B cell (primary cell): ENCODE results near the gene TTC28. TPM values are rescaled to one million over a fixed set of nuclear protein-coding genes. Genes with fewer than 3 reads are reported as not detected.

Experiments used
- ATAC-seq: fragments of 200-7000 bp; cut with Tn5 transposase; one replicate; pipeline ENCODE4 v1.10.0; 2021; ENCODE audit warnings: low read depth, mild to moderate bottlenecking, moderate number of reproducible peaks, moderate library complexity
- CTCF ChIA-PET: fragments of 350-600 bp; sonication (Branson Sonifier 250); formaldehyde crosslinking; loops from one replicate; lab custom pipeline; 2021; ENCODE audit warnings: antibody characterized with exemption, inconsistent platforms; lab: Charles Lee
- POLR2A ChIA-PET: fragments of 350-600 bp; sonication (Branson Sonifier 250); formaldehyde crosslinking; loops from one replicate; lab custom pipeline; 2021; ENCODE audit warnings: antibody characterized with exemption; lab: Charles Lee
- DNase-seq: peaks from one replicate; pipeline ENCODE4 v3.0.0; 2013
- H2AFZ ChIP-seq: 2 replicates; pipeline ENCODE4 v1.6.1; 2012; ENCODE audit warnings: mild to moderate bottlenecking, low read depth, low read length; ENCODE audit not compliant: insufficient read depth, poor library complexity, severe bottlenecking
- H3K27ac ChIP-seq, 2 donors: 1 replicate in 1 of 2; 2 replicates in 1 of 2; pipeline ENCODE4 v1.5.1; 2012 to 2013; ENCODE audit warnings: low read length in 2 of 2, mild to moderate bottlenecking in 2 of 2, moderate library complexity in 1 of 2
- H3K27me3 ChIP-seq, 4 experiments: fragments of 200-600 bp in 1 of 4; sonication (generic) in 1 of 4; replicated peaks in 1 of 4; 1 replicate in 2 of 4; 2 replicates in 2 of 4; pipeline versions ENCODE4 v1.6.1 to v1.7.0; 2013 to 2016; ENCODE audit warnings: low read length in 3 of 4, mild to moderate bottlenecking in 2 of 4, mixed read lengths in 1 of 4, moderate library complexity in 1 of 4; ENCODE audit not compliant: insufficient read depth in 4 of 4, control insufficient read depth in 3 of 4; ENCODE audit errors: control extremely low read depth in 1 of 4
- H3K36me3 ChIP-seq, 2 experiments: replicated peaks in 1 of 2; 1 replicate in 1 of 2; 2 replicates in 1 of 2; pipeline versions ENCODE4 v1.6.1 to v1.7.1; 2013; ENCODE audit warnings: low read length in 1 of 2; ENCODE audit not compliant: insufficient read depth in 2 of 2, control insufficient read depth in 1 of 2; ENCODE audit errors: control extremely low read depth in 1 of 2, extremely low read depth in 1 of 2
- H3K4me1 ChIP-seq, 2 donors: fragments of 200-600 bp in 1 of 2; sonication (generic) in 1 of 2; 1 replicate in 1 of 2; 2 replicates in 1 of 2; pipeline versions ENCODE4 v1.5.1 to v1.6.1; 2013 to 2017; ENCODE audit warnings: low read length in 2 of 2; ENCODE audit not compliant: control insufficient read depth in 2 of 2, insufficient read depth in 2 of 2
- H3K4me2 ChIP-seq: replicated peaks from 2 replicates; pipeline ENCODE3; 2012; ENCODE audit warnings: mild to moderate bottlenecking, low read depth, low read length; ENCODE audit not compliant: poor library complexity, severe bottlenecking
- H3K4me3 ChIP-seq, 5 experiments: fragments of 200-600 bp in 1 of 5; sonication (generic) in 1 of 5; 1 replicate in 3 of 5; 2 replicates in 2 of 5; pipeline versions ENCODE4 v1.5.1 to v1.7.0; 2011 to 2016; ENCODE audit warnings: low read length in 4 of 5, mild to moderate bottlenecking in 4 of 5, low read depth in 2 of 5, control low read depth in 1 of 5, moderate library complexity in 1 of 5; ENCODE audit not compliant: insufficient read depth in 1 of 5; ENCODE audit errors: control extremely low read depth in 1 of 5, extremely low read depth in 1 of 5
- H3K79me2 ChIP-seq: fragments of 200-600 bp; sonication (generic); one replicate; pipeline ENCODE4 v1.6.0; 2016; ENCODE audit warnings: low read length; ENCODE audit not compliant: control insufficient read depth, insufficient read depth
- H3K9ac ChIP-seq: fragments of 200-600 bp; sonication (generic); 2 replicates; pipeline ENCODE4 v1.6.1; 2017; ENCODE audit warnings: mild to moderate bottlenecking, low read length, moderate library complexity
- H3K9me3 ChIP-seq, 3 donors: one replicate each; pipeline versions ENCODE4 v1.6.1 to v1.7.1; 2013; ENCODE audit warnings: low read length in 2 of 3; ENCODE audit not compliant: control insufficient read depth in 2 of 3, insufficient read depth in 1 of 3; ENCODE audit errors: control extremely low read depth in 1 of 3
- H4K20me1 ChIP-seq: 2 replicates; pipeline ENCODE4 v1.6.0; 2012; ENCODE audit warnings: mild to moderate bottlenecking, low read length; ENCODE audit not compliant: insufficient read depth, control insufficient read depth, poor library complexity, severe bottlenecking
- H3K27ac Mint-ChIP-seq: one replicate; pipeline ENCODE4 v1.8.0; 2021; ENCODE audit warnings: mixed read lengths
- H3K27me3 Mint-ChIP-seq: one replicate; pipeline ENCODE4 v1.8.0; 2021; ENCODE audit warnings: mixed read lengths
- H3K4me1 Mint-ChIP-seq: one replicate; pipeline ENCODE4 v1.8.0; 2021; ENCODE audit warnings: mixed read lengths
- H3K4me3 Mint-ChIP-seq: one replicate; pipeline ENCODE4 v1.8.0; 2021; ENCODE audit warnings: mixed read lengths
- H3K9me3 Mint-ChIP-seq: one replicate; pipeline ENCODE4 v1.8.0; 2022; ENCODE audit warnings: mixed read lengths; ENCODE audit not compliant: insufficient read depth
- CTCF ChIP-seq: fragments of 200-600 bp; IDR thresholded peaks from one replicate; pipeline ENCODE4 v1.8.0; 2022; ENCODE audit warnings: antibody characterized with exemption, mild to moderate bottlenecking
- EZH2 ChIP-seq: IDR thresholded peaks from 2 replicates; pipeline ENCODE4 v1.6.1; 2012; ENCODE audit warnings: borderline replicate concordance, low read depth, mild to moderate bottlenecking, moderate library complexity, low read length; ENCODE audit not compliant: insufficient read depth, poor library complexity, severe bottlenecking
- WGBS: methylation state at CpG from one replicate; pipeline ENCODE4 v1.1.5; 2013; ENCODE audit warnings: missing lambda C conversion rate; ENCODE audit not compliant: insufficient coverage; 5-methylcytosine and 5-hydroxymethylcytosine counted together
- intact Hi-C: fragments of 100-400 bp; cut with micrococcal nuclease; formaldehyde crosslinking; loops from one replicate; pipeline ENCODE4 v1.10.0; 2022
- polyA plus RNA-seq: library from polyadenylated mRNA; depleted of rRNA; stranded (reverse); fragments of >200 nt; gene quantifications from 2 replicates; pipeline ENCODE4 v1.2.3, GENCODE V29; 2012
- total RNA-seq, 2 donors: library from RNA; stranded (reverse); fragments of 120-200 nt in 1 of 2; gene quantifications; 1 replicate in 1 of 2; 2 replicates in 1 of 2; pipeline versions ENCODE4 v1.2.3 to v1.2.4, GENCODE V29; 2013 to 2022

The TTC28 gene
- total and polyA plus RNA-seq, 2 donors (not counting 1 experiment from before 2014, with no cell fraction given): 4.5 to 7.3 TPM

- Histone ChIP-seq H3K27ac (no peak overlapping the region), H2AFZ (no peak overlapping the region), H3K79me2 (no peaks in the 10 kb centered on the region), H3K4me1 (no peaks in the 10 kb centered on the region), H3K4me3 (no peak overlapping the region), H3K36me3 (no peaks in the 10 kb centered on the region), H3K27me3 (no peaks in the 10 kb centered on the region), H3K9me3 (no peaks in the 10 kb centered on the region), H3K9ac (no peak overlapping the region), H3K4me2 (no peak overlapping the region), H4K20me1 (no peaks in the 10 kb centered on the region)
- POLR2A ChIA-PET: no interaction called here
- ATAC-seq: no peak
- peaks cover 2% of the 10 kb centered on the region for H3K27me3 Mint-ChIP-seq
- no peaks in the 10 kb centered on the region for H3K9me3 Mint-ChIP-seq
- H3K27ac Mint-ChIP-seq: no peak overlapping the region
- H3K4me1 Mint-ChIP-seq: no peaks in the 10 kb centered on the region
- intact Hi-C loops: no loop called here
- no peak for TF ChIP-seq EZH2
- TF ChIP-seq CTCF: no peak
- H3K4me3 Mint-ChIP-seq: no peak overlapping the region
- no peak for DNase-seq
- CTCF ChIA-PET: no interaction called here
These were observed 633.5 kb downstream of the TTC28 start for GRCh38 chr22:28046100-28046499.

GRCh38 chr22:28044546-28045173, 635.0 kb downstream of the TTC28 start:
- H3K4me2 ChIP-seq: no peak overlapping the region
- H4K20me1 ChIP-seq: no peaks in the 10 kb centered on the region
- no peaks in the 10 kb centered on the region for H3K9me3 ChIP-seq
- Mint-ChIP-seq H3K9me3 (no peaks in the 10 kb centered on the region), H3K4me1 (no peaks in the 10 kb centered on the region), H3K27me3 (peaks cover 2% of the 10 kb centered on the region), H3K4me3 (no peak overlapping the region), H3K27ac (no peak overlapping the region)
- ATAC-seq (no peak), DNase-seq (no peak)
- no peak overlapping the region for H2AFZ ChIP-seq
- CTCF ChIA-PET: no interaction called here
- POLR2A ChIA-PET: no interaction called here
- no peaks in the 10 kb centered on the region for H3K79me2 ChIP-seq
- no peak overlapping the region for H3K9ac ChIP-seq
- no peaks in the 10 kb centered on the region for H3K4me1 ChIP-seq
- H3K27me3 ChIP-seq: no peaks in the 10 kb centered on the region
- H3K36me3 ChIP-seq: no peaks in the 10 kb centered on the region
- H3K27ac ChIP-seq: no peak overlapping the region
- no peak for TF ChIP-seq CTCF
- no peak for TF ChIP-seq EZH2
- WGBS: no CpG with 5 or more reads among the region's 7 CpGs
- intact Hi-C loops: no loop called here
- H3K4me3 ChIP-seq: no peak overlapping the region
